Head of caudate nucleus (tissue), 42 donors: ENCODE data around the gene RNH1.
A peak's percentile ranks its signal among the peaks of the same experiment; 100 is the strongest.

ENCODE experiments used
- DNase-seq, 42 donors: peaks; one replicate each; pipeline versions ENCODE4 v3.0.0 to v3.0.0-alpha.2; 2020 to 2021; ENCODE audit warnings: mixed read lengths in 7 of 42
- intact Hi-C: fragments of 100-400 bp; cut with DNase I; formaldehyde crosslinking; loops from one replicate; pipeline ENCODE4 v1.15.0; 2022

The RNH1 gene

DNA sequence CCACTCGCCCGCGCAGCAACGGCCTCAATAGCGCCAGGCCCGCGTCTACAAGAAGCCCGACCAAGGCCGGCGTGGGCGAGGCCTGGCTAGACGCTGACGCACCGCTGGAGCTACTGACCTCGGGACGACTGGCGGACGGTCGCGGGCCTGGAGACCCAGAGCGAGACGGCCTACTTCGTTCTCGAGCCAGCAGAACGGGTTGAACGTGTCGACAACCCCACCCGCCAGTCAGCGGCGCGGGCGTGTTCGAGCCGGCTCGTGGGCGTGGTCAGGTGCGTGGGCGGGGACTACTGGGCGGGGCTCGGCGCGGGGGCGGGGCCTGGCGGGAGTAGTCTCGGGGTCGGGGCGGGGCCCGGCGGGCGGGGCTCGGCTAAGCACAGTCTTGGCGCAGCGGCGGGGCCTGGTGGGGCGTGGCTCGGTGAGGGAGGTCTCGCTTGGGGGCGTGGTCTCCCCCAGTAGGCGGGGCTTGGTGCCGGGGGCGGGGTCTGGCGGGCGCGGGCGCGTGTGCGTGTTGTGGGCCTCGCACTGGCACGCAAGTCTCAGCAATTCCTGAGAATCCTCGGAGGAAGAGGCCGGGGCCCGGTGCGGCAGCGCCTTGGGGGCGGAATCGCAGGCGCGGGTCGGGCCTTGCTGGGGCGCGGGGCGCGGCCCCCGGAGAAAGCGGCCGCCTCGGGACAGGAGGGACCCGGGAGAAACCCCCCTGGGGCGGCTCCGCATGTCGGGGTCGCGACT is at the start of gene RNH1:
Gene RNH1 (minus strand): TSS at position 248 of the 732 bp plus-strand sequence. CDS start 5,080 bp downstream, outside the sequence.
- peak; percentile 95 to 100 (median 99) for DNase-seq
- intact Hi-C loops: loop anchor here (5.0 kb wide), 1 partner anchor 60 kb away; no protein-coding TSS in a partner anchor

DNA sequence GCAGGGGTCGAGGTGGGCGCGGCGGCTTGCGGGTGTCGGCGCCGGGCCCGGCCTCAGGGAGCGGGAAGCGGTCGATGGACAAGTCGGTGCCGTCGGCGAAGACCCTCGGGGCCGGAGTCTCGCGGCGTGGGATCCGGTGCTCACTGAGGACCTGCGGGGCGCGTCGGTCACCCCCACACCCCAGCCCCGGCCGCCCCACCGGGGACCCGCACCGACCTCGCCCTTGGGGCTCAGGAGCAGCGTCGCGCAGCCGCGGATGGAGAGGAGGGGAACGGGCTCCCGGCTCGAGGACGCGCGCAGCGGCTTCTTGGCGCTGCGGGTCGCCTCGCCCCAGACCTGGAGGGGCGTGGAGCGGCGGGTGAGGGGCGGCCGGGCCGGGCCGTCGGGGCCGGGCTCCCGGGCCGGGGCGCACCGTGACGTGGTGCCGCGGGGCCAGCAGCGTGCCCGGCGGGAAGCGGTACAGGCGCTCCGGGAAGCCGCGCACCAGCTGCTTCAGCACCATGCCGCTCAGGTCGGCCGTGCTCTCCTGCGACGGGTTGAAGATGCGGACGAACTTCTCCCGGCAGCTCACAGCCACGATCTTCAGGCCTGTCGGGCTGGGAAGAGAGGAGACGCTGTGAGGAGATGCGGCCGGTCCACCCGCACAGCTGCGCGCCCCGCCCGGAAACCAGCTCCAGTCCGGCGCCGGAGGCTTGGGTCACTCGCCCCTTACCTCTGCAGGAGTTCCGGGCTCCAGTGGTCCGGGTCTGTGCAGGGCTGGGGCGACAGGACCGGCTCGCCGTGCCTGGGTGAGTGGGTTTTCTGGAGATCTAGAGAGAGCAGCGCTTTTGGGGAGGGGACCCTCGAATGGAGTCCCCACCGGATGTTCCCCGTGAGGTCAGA is 49.0 kb upstream of the RNH1 start:
- intact Hi-C loops: no loop called here
- peak in 1 of 42 donors; percentile 39 for DNase-seq

DNA sequence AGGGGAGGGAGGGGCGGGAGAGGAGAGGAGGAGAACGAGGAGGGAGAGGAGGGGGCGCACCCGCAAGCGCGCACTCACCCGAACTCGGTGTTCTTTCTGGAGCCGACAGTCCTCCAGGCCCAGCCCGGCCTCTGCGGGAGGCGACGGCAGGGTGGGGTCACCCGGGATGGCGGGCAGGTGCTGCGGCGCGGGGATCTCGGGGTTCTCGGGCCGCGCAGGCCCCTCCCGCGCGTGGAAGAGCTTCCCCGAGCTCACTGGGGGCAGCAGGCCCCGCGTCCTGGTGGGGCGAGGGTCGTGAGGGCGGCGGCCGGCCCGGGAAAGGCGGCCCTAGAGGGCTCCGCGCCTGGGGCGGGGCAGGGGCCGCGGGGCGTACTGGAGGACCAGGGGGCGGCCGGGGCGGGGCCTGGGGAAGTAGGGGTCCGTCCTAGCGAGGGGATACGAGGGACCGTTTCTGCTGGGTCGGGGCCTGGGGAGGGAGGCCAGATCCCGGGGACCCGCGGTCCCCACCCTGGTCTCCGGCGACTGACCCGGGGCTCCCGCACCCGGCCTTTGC is 48.3 kb upstream of the RNH1 start:
- no peak for DNase-seq
- intact Hi-C loops: no loop called here

DNA sequence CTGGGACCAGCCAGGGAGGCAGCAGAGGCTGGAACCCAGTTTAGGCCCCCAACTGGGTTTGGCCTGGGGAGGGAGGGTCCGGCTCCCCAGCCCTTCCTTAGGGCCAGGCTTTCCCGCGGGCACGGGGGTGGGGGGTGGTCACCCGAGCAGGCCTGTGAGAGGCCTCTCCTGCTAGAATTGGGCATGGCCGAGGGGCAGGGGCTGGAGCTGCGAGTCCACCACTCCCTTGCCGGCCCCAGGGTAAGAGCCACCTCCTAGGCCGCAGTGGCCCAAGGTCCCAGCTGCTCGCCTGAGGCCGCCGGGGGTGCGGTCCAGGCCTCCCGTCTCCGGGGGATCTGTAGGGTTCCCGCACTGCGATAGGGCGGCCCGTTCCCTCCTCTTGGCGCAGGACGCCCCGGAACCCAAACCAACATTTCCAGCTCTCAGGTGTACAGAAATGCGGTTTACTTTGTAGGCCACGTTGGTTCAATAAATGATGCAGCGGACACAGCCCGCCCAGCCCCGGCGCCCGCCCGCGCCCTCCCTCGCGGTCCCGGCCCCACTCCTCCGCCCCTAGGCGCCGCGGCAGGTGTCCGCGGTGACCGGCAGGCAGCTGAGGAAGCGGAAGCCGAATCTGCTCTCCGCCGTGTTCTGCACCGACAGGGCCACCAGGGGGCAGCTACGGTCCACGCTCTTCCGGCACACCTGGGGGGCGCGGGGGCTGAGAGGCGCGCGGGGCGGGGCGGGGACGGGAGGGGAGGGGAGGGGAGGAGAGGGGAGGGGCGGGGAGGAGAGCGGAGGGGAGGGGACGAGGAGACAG is 47.6 kb upstream of the RNH1 start:
- intact Hi-C loops: no loop called here
- DNase-seq: peak in 40 of 42 donors; percentile 32 to 82 (median 62)

DNA sequence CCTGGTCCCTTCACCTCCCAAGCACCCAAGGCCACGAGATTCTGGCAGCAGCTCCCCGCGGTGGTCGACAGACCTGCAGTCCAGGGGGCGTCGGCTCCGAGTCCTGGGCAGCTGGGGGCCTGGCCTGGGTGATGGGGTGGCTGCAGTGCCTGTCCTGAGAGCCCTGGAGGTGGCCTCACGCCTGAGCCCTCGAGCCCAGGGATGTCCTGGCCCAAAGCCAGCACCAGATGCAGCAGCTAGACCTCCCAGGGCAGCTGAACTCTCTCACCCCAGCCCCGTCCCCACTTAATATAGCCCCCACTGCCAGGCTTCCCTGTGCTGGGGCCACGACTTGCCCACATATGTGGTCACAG is 46.9 kb upstream of the RNH1 start:
- intact Hi-C loops: no loop called here
- DNase-seq: no peak

DNA sequence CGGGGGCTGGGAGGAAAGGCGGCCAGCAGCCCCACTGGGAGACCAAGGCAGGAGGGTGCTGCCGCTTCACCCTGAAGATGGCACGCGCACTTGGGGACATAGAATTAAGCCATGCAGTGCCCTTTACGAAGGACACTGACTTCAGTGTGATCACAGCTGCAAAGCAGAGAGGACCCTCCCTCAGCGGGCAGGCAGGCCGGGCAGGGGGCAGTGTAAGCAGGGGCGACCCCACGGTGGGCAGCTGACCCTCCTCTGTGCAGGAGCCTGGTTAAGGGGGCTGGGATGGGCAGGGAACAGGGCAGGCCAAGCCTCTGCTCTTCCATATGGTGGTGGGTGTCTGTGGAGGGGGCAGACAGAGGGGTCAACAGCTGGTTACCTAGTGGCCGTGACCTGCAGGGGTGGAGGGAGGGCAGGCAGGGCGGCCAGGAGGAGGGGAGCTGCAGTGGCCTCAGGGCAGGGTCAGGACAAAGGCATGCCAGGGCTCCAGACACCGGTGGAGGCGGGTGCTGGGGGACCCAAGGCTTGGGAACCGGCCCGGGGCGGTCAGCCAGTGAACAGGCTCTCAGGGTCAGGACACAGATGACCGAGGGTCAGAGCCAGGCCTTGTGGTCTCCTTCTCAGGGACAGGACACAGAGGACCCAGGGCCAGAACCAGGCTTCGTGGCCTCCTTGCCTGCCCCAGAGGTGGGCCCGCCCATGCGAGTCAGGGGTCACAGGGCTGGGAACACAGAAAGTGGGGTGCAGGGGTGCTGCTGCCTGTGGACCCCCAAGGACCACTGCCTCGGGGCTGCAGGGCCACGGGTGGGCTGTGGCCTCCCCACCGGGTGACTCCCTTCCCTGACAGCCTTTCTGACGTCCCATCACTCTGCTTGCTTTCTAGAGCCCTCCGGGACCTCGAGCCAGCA is 46.3 kb upstream of the RNH1 start:
- intact Hi-C loops: no loop called here

DNA sequence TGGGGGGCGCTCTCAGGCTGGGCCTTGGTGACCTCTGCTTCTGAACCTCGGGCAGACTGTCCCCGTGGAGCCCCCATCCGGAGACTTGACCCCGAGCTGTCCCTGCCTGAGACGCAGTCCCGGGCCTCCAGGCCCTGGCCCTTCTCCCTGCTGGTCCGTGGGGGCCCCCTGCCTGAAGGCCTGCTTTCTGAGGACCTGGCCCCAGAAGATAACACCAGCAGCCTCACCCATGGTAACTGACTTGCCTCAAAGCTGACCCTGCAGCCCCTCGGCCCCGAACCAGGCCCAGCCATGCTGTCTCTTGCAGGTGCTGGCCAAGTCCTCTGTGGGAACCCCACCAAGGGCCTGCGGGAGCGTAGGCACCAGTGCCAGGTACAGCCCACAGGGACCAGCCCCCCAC is 44.6 kb upstream of the RNH1 start:
- no peak for DNase-seq
- intact Hi-C loops: no loop called here

More for the DNA sequence above, 46.3 kb upstream of the RNH1 start:
- DNase-seq: no peak

DNA sequence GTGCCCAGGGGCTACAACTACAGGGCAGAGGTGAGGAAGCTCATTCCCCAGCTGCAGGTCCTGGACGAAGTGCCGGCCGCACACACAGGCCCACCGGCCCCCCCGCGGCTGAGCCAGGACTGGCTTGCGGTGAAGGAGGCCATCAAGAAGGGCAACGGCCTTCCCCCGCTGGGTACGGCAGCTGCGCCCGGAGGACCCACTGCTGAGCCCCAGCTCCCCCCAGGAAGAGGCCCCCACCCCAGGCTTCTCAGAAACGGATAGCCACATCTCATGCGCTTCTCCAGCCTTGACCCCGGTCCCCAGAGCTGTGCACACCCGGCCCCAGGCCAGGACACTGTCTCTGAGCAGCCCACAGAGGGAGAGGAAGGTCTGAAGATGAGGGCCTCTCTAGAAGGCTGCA is 44.1 kb upstream of the RNH1 start:
- intact Hi-C loops: no loop called here
- DNase-seq: no peak

DNA sequence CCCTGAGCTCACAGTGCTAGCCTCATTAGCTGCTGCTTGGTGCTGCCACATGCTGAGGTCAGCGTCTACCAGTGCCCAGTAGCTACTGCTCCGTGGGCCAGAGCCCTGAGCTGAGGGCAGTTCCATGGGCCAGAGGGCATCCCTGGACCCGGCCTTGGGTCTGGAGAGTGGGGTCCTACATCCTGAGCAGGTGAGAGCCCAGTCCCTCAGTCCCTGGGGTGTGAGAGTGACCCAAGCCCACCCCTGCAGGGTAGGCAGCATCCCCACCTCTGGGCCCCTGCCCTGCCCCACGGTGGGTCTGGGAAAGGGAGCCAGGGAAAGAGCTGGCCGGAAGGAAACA is 43.7 kb upstream of the RNH1 start:
- no peak for DNase-seq
- intact Hi-C loops: no loop called here

DNA sequence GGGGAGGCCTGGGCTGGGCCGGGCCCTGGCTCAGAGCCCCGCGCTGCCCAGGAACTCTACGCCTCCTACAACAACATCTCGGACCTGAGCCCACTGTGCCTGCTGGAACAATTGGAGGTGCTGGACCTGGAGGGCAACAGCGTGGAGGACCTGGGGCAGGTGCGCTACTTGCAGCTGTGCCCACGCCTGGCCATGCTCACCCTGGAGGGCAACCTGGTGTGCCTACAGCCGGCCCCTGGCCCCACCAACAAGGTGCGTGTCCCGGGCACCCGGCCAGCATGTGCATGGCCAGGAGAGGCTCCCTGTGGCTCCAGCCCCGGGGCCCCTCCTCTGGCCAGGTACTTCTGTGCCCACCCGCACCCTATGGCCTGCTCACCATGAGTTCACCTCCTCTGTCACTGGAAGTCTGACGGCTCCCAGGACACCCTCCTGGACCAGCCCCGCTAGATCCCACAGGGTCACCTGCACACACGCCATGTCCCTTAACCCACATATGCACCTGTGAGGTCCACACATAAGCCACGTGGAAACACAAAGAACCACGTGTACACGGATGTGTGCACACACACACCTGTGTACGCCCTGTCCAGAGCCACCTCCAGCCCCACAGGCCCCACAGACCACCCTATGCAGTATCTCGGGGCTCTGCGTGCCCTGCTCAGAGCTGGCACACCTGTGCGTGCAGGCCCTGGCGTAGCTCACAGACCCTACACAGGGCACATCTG is 43.1 kb upstream of the RNH1 start:
- intact Hi-C loops: no loop called here
- DNase-seq: no peak

DNA sequence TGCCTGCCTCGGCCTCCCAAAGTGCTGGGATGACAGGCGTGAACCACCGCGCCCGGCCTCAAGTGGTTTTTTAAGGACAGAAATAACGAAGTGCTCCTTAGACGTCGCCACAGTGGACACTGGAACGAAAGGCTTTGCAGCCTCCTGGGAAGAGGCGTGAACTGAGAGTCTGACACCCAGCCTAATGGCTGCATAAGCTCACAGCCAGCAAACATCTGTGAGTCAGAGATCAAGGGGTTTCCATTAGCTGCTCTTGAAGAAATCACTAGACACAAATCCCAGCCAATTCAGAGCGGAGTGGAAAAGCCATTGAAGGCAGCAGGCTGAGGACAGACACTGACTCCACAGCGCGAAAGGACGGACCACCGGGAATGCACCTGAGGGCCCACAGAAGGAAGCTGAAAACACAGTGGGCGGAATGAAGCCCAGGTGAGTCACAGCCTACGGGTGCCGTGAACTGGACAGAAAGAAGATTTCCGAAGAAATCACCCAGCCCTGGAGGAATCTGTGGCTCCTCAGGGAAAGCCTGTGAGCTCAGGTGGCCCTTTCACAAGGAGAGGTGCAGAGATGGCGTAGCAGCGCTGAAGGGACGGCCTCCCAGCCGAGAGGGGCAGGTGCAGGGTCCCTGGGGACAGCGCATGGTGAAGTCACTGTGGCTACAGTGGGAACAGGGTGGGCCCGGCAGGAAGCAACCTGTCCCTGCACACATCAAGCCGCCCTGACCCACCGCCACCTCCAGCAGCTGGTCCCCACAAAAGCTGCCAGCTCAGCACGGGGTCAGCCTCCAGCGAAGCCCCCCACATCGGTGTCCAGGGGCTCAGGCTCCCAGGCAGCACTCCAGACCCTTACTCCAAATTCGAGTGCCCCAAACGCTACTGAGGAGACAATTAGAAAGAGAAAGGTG is 41.9 kb upstream of the RNH1 start:
- DNase-seq: no peak
- intact Hi-C loops: no loop called here

DNA sequence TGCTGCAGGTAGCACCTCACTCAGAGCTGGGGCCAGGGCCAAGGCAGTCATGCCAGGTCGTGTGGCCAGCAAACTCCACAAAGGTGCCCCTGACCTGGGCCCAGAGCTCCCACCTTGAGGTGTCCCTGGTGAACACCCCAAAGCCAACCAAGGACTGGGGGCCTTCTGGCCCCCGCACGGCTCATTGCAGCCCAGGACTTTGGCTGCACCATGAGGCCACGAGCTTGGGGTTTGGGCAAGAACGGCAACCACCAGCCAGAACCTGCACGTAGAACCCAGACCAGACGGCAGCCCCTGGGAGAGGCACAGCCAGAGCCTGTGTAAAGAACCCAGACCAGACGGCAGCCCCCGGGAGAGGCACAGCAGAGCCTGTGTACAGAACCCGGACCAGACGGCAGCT is 38.1 kb upstream of the RNH1 start:
- DNase-seq: no peak
- intact Hi-C loops: no loop called here

DNA sequence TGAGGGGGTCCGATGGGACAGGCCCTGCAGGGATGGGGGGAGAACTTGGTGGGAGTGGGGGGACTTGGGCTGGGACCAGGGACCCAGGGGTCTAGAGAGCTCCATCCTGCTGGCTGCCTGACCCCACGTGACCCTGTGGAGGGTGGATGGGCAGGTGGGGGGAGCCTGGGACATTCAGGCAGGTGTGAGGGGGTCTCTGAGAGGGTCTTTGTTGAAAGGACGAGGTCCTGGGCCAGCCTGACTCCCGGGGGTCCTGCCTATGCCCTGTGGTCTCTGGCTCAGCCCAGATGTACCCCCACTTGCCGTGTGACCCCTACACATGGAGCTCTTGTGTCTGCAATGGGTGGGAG is 37.8 kb upstream of the RNH1 start:
- DNase-seq: no peak
- intact Hi-C loops: no loop called here

DNA sequence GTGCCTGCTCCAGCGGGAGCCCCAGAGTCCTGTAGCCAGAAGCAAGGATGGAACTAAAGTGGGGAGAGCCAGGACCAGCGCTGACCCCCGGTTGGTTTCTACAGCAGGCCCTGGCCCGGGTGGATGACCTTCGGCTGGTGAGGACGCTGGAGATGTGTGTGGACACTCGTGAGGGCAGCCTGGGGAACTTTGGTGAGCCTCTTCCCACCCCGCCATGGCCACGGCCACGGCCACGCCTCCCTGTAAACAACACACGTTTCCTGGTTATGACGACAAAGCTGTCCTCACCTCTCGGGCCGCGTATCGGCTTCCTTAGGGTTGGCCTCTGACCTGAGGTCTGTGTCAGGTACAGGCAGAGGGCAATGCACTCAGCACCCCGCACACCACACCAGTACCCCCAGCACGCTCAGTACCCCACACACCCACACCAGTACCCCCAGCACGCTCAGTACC is 34.4 kb upstream of the RNH1 start:
- intact Hi-C loops: no loop called here
- DNase-seq: no peak

DNA sequence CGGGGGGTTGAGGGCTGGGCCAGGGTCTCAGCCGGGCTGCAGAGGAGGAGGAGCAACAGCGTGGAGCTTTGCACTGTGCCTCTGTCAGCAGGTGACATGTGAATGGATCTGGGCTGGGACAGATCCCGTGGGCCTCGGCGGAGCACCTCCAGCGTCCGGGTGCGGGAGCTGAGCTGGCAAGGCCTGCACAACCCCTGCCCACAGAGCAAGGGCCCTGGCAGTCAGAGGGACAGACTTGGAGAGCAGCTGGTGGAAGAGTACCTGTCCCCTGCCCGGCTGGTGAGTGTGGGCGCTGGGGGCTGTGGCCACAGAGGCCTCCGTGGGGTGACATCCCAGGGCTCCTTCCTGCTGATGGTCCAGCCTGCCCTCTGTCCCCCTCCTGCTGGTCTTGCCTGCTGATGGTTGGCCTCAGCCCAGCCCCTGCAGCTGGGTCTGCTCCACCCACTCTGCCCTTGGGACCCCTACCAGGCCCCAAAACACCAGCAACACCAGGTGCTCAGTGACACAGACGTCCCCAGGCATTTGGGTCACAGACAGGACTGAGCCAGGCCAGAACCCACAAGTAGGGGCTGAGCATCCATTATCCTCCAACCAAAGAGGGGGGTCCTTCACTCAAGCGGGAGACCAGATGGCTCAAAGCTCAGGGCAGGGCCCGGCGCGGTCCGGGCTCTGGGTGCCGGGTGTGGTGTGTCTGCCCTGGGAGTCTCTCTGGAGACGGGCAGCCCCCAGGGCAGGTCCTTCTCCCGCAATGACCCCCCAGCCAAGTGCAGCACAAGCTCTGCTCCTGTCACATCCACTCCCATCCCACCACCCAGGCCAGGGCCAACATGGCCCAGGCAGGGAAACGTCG is 33.8 kb upstream of the RNH1 start:
- intact Hi-C loops: no loop called here
- DNase-seq: peak in 1 of 42 donors; percentile 6

DNA sequence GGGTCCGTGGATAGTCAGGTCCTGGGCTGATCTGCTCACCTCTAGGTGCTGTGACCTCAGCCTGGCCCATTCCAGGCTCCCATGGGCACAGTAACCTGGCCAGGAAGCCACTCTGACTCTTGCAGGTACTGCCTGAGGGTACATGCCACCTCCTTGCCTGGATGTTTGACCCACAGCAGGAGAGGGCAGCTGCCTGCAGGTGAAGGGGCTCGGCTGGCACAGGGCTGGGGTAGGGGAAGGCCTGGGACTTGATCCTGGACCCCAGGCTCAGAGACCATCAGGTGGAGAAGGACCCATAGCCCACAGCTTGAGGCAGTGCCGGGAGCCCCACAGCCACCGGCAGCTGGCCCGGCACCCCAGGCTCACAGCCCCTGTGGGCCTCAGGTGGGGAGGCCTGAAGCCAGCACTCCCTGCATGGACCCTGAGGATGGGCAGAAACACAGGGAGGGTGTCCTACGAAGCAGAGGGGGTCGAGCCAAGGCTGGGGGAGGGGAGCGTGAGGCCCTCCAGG is 33.0 kb upstream of the RNH1 start:
- DNase-seq: peak in 1 of 42 donors; percentile 1
- intact Hi-C loops: no loop called here
